Keratinocyte (primary cell): ENCODE data around the gene PPP6R1. TPM values are rescaled to one million over a fixed set of nuclear protein-coding genes. Genes with fewer than 3 reads are reported as not detected.

Experiments used
- DNase-seq: peaks from one replicate; pipeline ENCODE4 v3.0.0-alpha.2; 2011; ENCODE audit warnings: low read depth, missing footprints, low spot score
- FAIRE-seq: peaks from 2 replicates; lab custom pipeline; 2011; peaks lifted over from hg19 to GRCh38; lab: Jason Lieb, UNC
- H2AFZ ChIP-seq: 2 replicates; pipeline ENCODE4 v1.6.0; 2012; ENCODE audit warnings: low read length, control low read depth, inconsistent platforms; ENCODE audit not compliant: control insufficient read depth
- H3K27ac ChIP-seq: 2 replicates; pipeline ENCODE4 v1.5.1; 2011; ENCODE audit warnings: low read length; ENCODE audit not compliant: control insufficient read depth, insufficient read depth
- H3K27me3 ChIP-seq: 3 replicates; pipeline ENCODE4 v1.6.0; 2011; ENCODE audit warnings: low read length; ENCODE audit not compliant: control insufficient read depth, insufficient read depth; ENCODE audit errors: extremely low read depth
- H3K36me3 ChIP-seq, 2 experiments: 2 replicates in 1 of 2; 3 replicates in 1 of 2; pipeline ENCODE4 v1.5.1; 2011; ENCODE audit warnings: low read length in 2 of 2, mild to moderate bottlenecking in 1 of 2; ENCODE audit not compliant: control insufficient read depth in 2 of 2, insufficient read depth in 2 of 2; ENCODE audit errors: extremely low read depth in 1 of 2
- H3K4me1 ChIP-seq: 3 replicates; pipeline ENCODE4 v1.5.1; 2011; ENCODE audit warnings: low read length; ENCODE audit not compliant: control insufficient read depth, insufficient read depth; ENCODE audit errors: extremely low read depth
- H3K4me2 ChIP-seq: 3 replicates; pipeline ENCODE4 v1.6.0; 2011; ENCODE audit warnings: low read depth, low read length; ENCODE audit not compliant: control insufficient read depth, insufficient read depth; ENCODE audit errors: extremely low read depth
- H3K4me3 ChIP-seq, 3 experiments: fragments of 200-600 bp in 1 of 3; sonication (generic) in 1 of 3; 2 replicates in 2 of 3; 3 replicates in 1 of 3; pipeline ENCODE4 v1.5.1; 2011 to 2016; ENCODE audit warnings: low read length in 3 of 3, mild to moderate bottlenecking in 3 of 3, control low read depth in 2 of 3, inconsistent platforms in 1 of 3, low read depth in 1 of 3, mixed read lengths in 1 of 3, mixed run types in 1 of 3, moderate library complexity in 1 of 3; ENCODE audit not compliant: control insufficient read depth in 2 of 3, insufficient read depth in 2 of 3; ENCODE audit errors: extremely low read depth in 1 of 3
- H3K79me2 ChIP-seq: 2 replicates; pipeline ENCODE4 v1.6.0; 2012; ENCODE audit warnings: low read length; ENCODE audit not compliant: control insufficient read depth, insufficient read depth
- H3K9ac ChIP-seq: 3 replicates; pipeline ENCODE4 v1.6.0; 2011; ENCODE audit warnings: low read length; ENCODE audit not compliant: control insufficient read depth, insufficient read depth; ENCODE audit errors: extremely low read depth
- H3K9me1 ChIP-seq: 3 replicates; pipeline ENCODE4 v1.6.0; 2011; ENCODE audit warnings: low read length; ENCODE audit not compliant: control insufficient read depth, insufficient read depth; ENCODE audit errors: extremely low read depth
- H3K9me3 ChIP-seq: 2 replicates; pipeline ENCODE4 v1.5.1; 2012; ENCODE audit warnings: low read depth, low read length; ENCODE audit not compliant: control insufficient read depth
- H4K20me1 ChIP-seq: 3 replicates; pipeline ENCODE4 v1.6.0; 2011; ENCODE audit warnings: low read length; ENCODE audit not compliant: control insufficient read depth, insufficient read depth; ENCODE audit errors: extremely low read depth
- CTCF ChIP-seq, 3 experiments: IDR thresholded peaks in 1 of 3; conservative IDR thresholded peaks in 1 of 3; optimal IDR thresholded peaks in 1 of 3; 2 replicates in 2 of 3; 3 replicates in 1 of 3; pipeline versions ENCODE3 to v1.5.1; 2011; ENCODE audit warnings: low read length in 3 of 3, mild to moderate bottlenecking in 3 of 3, moderate library complexity in 2 of 3, control low read depth in 1 of 3, inconsistent platforms in 1 of 3; ENCODE audit not compliant: insufficient read depth in 2 of 3; ENCODE audit errors: extremely low read depth in 1 of 3
- EZH2 ChIP-seq: IDR thresholded peaks from one replicate; pipeline ENCODE4 v1.6.1; 2012; ENCODE audit warnings: inconsistent platforms, mild to moderate bottlenecking, low read length, moderate library complexity
- dilution Hi-C: fragments of 300-500 bp; cut with MboI; formaldehyde crosslinking; loops from one replicate; pipeline ENCODE4 v1.7.0; 2020; ENCODE audit warnings: low sequenced_read_pairs; ENCODE audit not compliant: extremely low pct_ligation_motif_present
- polyA plus RNA-seq, 5 experiments: library from polyadenylated mRNA; depleted of rRNA in 3 of 5; stranded (reverse) in 3 of 5; stranded (forward) in 1 of 5; unstranded in 1 of 5; fragments of >200 nt; gene quantifications; 1 replicate in 1 of 5; 2 replicates in 3 of 5; 3 replicates in 1 of 5; pipeline versions ENCODE4 v1.2.1 to v1.2.3, GENCODE V29; 2011 to 2012; ENCODE audit warnings: missing spikeins in 2 of 5, low read depth in 1 of 5, low replicate concordance in 1 of 5

The PPP6R1 gene
- polyA plus RNA-seq, 1 donor (not counting 4 experiments of a cell fraction or from before 2014, with no cell fraction given), result 26.7 TPM

GRCh38 chr19:55305491-55305890, 46.7 kb upstream of the PPP6R1 start:
- Histone ChIP-seq H3K9me1 (no peaks in the 10 kb centered on the region), H3K9me3 (no peaks in the 10 kb centered on the region), H3K27ac (no peak overlapping the region), H2AFZ (no peak overlapping the region), H3K4me1 (peaks cover 2% of the 10 kb centered on the region), H3K4me2 (no peak overlapping the region), H3K27me3 (no peaks in the 10 kb centered on the region), H3K79me2 (no peaks in the 10 kb centered on the region), H3K4me3 (no peak overlapping the region), H3K9ac (no peak overlapping the region), H3K36me3 (no peaks in the 10 kb centered on the region), H4K20me1 (no peaks in the 10 kb centered on the region)
- FAIRE-seq, result no peak
- DNase-seq, result no peak
- no peak for TF ChIP-seq EZH2
- no peak for TF ChIP-seq CTCF (optimal IDR thresholded peaks at IDR 0.05 in 1 of 3, IDR thresholded peaks at IDR 0.05 in 1 of 3, conservative IDR thresholded peaks at IDR 0.05 in 1 of 3; ENCODE audit: extremely low read depth in 1 of 3, insufficient read depth in 2 of 3, low read length in 3 of 3)
- dilution Hi-C loops, result no loop called here

GRCh38 chr19:55304980-55305379, 46.2 kb upstream of the PPP6R1 start:
- H2AFZ ChIP-seq, result no peak overlapping the region
- FAIRE-seq, result no peak

More at GRCh38 chr19:55304980-55305379, 46.2 kb upstream of the PPP6R1 start:
- Histone ChIP-seq H3K9ac (no peak overlapping the region), H3K4me3 (no peak overlapping the region), H3K4me2 (no peak overlapping the region), H3K9me3 (no peaks in the 10 kb centered on the region), H4K20me1 (no peaks in the 10 kb centered on the region), H3K4me1 (peaks cover 2% of the 10 kb centered on the region), H3K27me3 (no peaks in the 10 kb centered on the region), H3K27ac (no peak overlapping the region), H3K9me1 (no peaks in the 10 kb centered on the region), H3K36me3 (no peaks in the 10 kb centered on the region), H3K79me2 (no peaks in the 10 kb centered on the region)
- dilution Hi-C loops, result no loop called here
- TF ChIP-seq CTCF (optimal IDR thresholded peaks at IDR 0.05 in 1 of 3, IDR thresholded peaks at IDR 0.05 in 1 of 3, conservative IDR thresholded peaks at IDR 0.05 in 1 of 3; ENCODE audit: extremely low read depth in 1 of 3, insufficient read depth in 2 of 3, low read length in 3 of 3) (no peak), EZH2 (no peak)
- no peak for DNase-seq
